ENCODE data around the gene FTO. TPM values are rescaled to one million over a fixed set of nuclear protein-coding genes. Genes with fewer than 3 reads are reported as not detected.
A peak's percentile ranks its signal among the peaks of the same experiment; 100 is the strongest.

FTO gene
- total and polyA plus RNA-seq, 2 experiments from 2014 or later = 46.8 to 77.7 TPM

GRCh38 chr16:53689636-53690035 is 14.3 kb upstream of the FTO start:
- WGBS (ENCODE audit: low lambda C conversion rate, missing lambda C conversion rate) = 88% methylated on average over 3 of the region's 3 CpGs
- Histone ChIP-seq H3K4me3 (no peak overlapping the region), H4K20me1 (ENCODE audit: insufficient read depth, poor library complexity, severe bottlenecking) (no peaks in the 10 kb centered on the region), H3K27ac (no peak overlapping the region), H2AFZ (no peak overlapping the region), H3K27me3 (no peaks in the 10 kb centered on the region), H3K79me2 (no peaks in the 10 kb centered on the region), H3K4me2 (no peak overlapping the region), H3K4me1 (ENCODE audit: insufficient read depth) (no peaks in the 10 kb centered on the region), H3K9me3 (ENCODE audit: low read depth) (no peaks in the 10 kb centered on the region), H3K36me3 (replicated peaks; ENCODE audit: insufficient read depth, low read depth) (no peaks in the 10 kb centered on the region), H3K9me2 (replicated peaks; ENCODE audit: insufficient read depth) (no peaks in the 10 kb centered on the region)
- no peak for DNase-seq (ENCODE audit: low spot score)
- no peak for TF ChIP-seq EZH2 (IDR thresholded peaks at IDR 0.05; ENCODE audit: borderline replicate concordance)

- Histone ChIP-seq H4K20me1 (ENCODE audit: insufficient read depth, poor library complexity, severe bottlenecking) (no peaks in the 10 kb centered on the region), H3K4me2 (no peak overlapping the region), H3K9me3 (ENCODE audit: low read depth) (no peaks in the 10 kb centered on the region), H3K4me1 (ENCODE audit: insufficient read depth) (no peaks in the 10 kb centered on the region), H3K27me3 (no peaks in the 10 kb centered on the region), H2AFZ (no peak overlapping the region), H3K27ac (no peak overlapping the region), H3K79me2 (no peaks in the 10 kb centered on the region), H3K9me2 (replicated peaks; ENCODE audit: insufficient read depth) (no peaks in the 10 kb centered on the region), H3K36me3 (replicated peaks; ENCODE audit: insufficient read depth, low read depth) (no peaks in the 10 kb centered on the region), H3K4me3 (no peak overlapping the region)
- no peak for DNase-seq (ENCODE audit: low spot score)
- WGBS (ENCODE audit: low lambda C conversion rate, missing lambda C conversion rate) = 85% methylated on average over 2 of the region's 2 CpGs
- no peak for TF ChIP-seq EZH2 (IDR thresholded peaks at IDR 0.05; ENCODE audit: borderline replicate concordance)
- TF ChIP-seq CTCF (IDR thresholded peaks at IDR 0.05; ENCODE audit: poor library complexity) = no peak
- no peak for TF ChIP-seq EZH2phosphoT487 (IDR thresholded peaks at IDR 0.05; ENCODE audit: low read depth, severe bottlenecking, unreplicated experiment)
These were observed 13.2 kb upstream of the FTO start for GRCh38 chr16:53690771-53691170.

GRCh38 chr16:53692146-53692545 is 11.8 kb upstream of the FTO start:
- no peaks in the 10 kb centered on the region for H3K79me2 ChIP-seq
- DNase-seq (ENCODE audit: low spot score) = peak; percentile 24
- H3K27me3 ChIP-seq = no peaks in the 10 kb centered on the region
- H3K4me1 ChIP-seq (ENCODE audit: insufficient read depth) = no peaks in the 10 kb centered on the region
- no peaks in the 10 kb centered on the region for H3K9me3 ChIP-seq (ENCODE audit: low read depth)
- H2AFZ ChIP-seq = no peak overlapping the region
- no peak overlapping the region for H3K4me2 ChIP-seq
- no peak overlapping the region for H3K27ac ChIP-seq
- H3K4me3 ChIP-seq = no peak overlapping the region
- WGBS (ENCODE audit: low lambda C conversion rate, missing lambda C conversion rate) = 36% methylated on average over 5 of the region's 5 CpGs
- TF ChIP-seq EZH2 (IDR thresholded peaks at IDR 0.05; ENCODE audit: borderline replicate concordance) = no peak
- peak; percentile 51 for TF ChIP-seq CTCF (IDR thresholded peaks at IDR 0.05; ENCODE audit: poor library complexity)
- no peaks in the 10 kb centered on the region for H4K20me1 ChIP-seq (ENCODE audit: insufficient read depth, poor library complexity, severe bottlenecking)
- peaks cover 3% of the 10 kb centered on the region for H3K36me3 ChIP-seq (replicated peaks; ENCODE audit: insufficient read depth, low read depth)
- no peaks in the 10 kb centered on the region for H3K9me2 ChIP-seq (replicated peaks; ENCODE audit: insufficient read depth)

GRCh38 chr16:53693320-53693719 is 10.6 kb upstream of the FTO start:
- H3K27ac ChIP-seq = no peak overlapping the region
- H4K20me1 ChIP-seq (ENCODE audit: insufficient read depth, poor library complexity, severe bottlenecking) = no peaks in the 10 kb centered on the region
- no peaks in the 10 kb centered on the region for H3K27me3 ChIP-seq
- H3K4me2 ChIP-seq = no peak overlapping the region
- H2AFZ ChIP-seq = no peak overlapping the region
- 70% methylated on average over 5 of the region's 5 CpGs for WGBS (ENCODE audit: low lambda C conversion rate, missing lambda C conversion rate)
- peaks cover 3% of the 10 kb centered on the region for H3K36me3 ChIP-seq (replicated peaks; ENCODE audit: insufficient read depth, low read depth)
- no peaks in the 10 kb centered on the region for H3K4me1 ChIP-seq (ENCODE audit: insufficient read depth)
- H3K9me2 ChIP-seq (replicated peaks; ENCODE audit: insufficient read depth) = no peaks in the 10 kb centered on the region
- H3K4me3 ChIP-seq = no peak overlapping the region
- H3K79me2 ChIP-seq = no peaks in the 10 kb centered on the region
- no peak for TF ChIP-seq EZH2 (IDR thresholded peaks at IDR 0.05; ENCODE audit: borderline replicate concordance)
- TF ChIP-seq EZH2phosphoT487 (IDR thresholded peaks at IDR 0.05; ENCODE audit: low read depth, severe bottlenecking, unreplicated experiment) = no peak
- no peak for TF ChIP-seq CTCF (IDR thresholded peaks at IDR 0.05; ENCODE audit: poor library complexity)
- H3K9me3 ChIP-seq (ENCODE audit: low read depth) = no peaks in the 10 kb centered on the region
- no peak for DNase-seq (ENCODE audit: low spot score)

Measured in hepatocyte (in vitro differentiated cells).